ENCODE results near the gene TNRC6C. TPM values are rescaled to one million over a fixed set of nuclear protein-coding genes. Genes with fewer than 3 reads are reported as not detected.

Gene TNRC6C
- total and polyA plus RNA-seq, 2 of the 13 experiments (the other 11 are each of a cell fraction or from before 2014, with no cell fraction given) = 0.66 to 4.9 TPM

- TF ChIP-seq ARNTL (CRISPR knock-in tag; IDR thresholded peaks at IDR 0.05) (no peak), THAP11 (CRISPR knock-in tag; IDR thresholded peaks at IDR 0.05) (peak; percentile 76), ZGPAT (CRISPR knock-in tag; IDR thresholded peaks at IDR 0.05) (peak; percentile 58; the same call in 1 of the 2 replicates), YEATS2 (CRISPR knock-in tag; IDR thresholded peaks at IDR 0.05; ENCODE audit: borderline replicate concordance) (peak; percentile 52; the same call in 1 of the 2 replicates), ATRX (CRISPR knock-in tag; IDR thresholded peaks at IDR 0.05; ENCODE audit: borderline replicate concordance) (peak; percentile 48; the same call in 1 of the 2 replicates), TBX2 (CRISPR knock-in tag; IDR thresholded peaks at IDR 0.05; ENCODE audit: borderline replicate concordance) (peak; percentile 42; the same call in 1 of the 2 replicates), HMGXB4 (CRISPR knock-in tag; IDR thresholded peaks at IDR 0.05; ENCODE audit: borderline replicate concordance in 1 of 2, low read depth in 1 of 2) (peak in 1 of 2 experiments; percentile 62; a peak in 1 of 4 replicates), ARHGAP35 (CRISPR knock-in tag; IDR thresholded peaks at IDR 0.05; ENCODE audit: borderline replicate concordance) (no peak), ZNF501 (CRISPR knock-in tag; IDR thresholded peaks at IDR 0.05) (peak; percentile 56), ZNF644 (CRISPR knock-in tag; IDR thresholded peaks at IDR 0.05; ENCODE audit: low read depth) (no peak), E2F2 (CRISPR knock-in tag; IDR thresholded peaks at IDR 0.05; ENCODE audit: borderline replicate concordance) (0 out of 2 replicates have a peak, but pooled peaks have one; percentile 64), SKI (IDR thresholded peaks at IDR 0.05; ENCODE audit: partially characterized antibody) (no peak), ZNF839 (CRISPR knock-in tag; IDR thresholded peaks at IDR 0.05; ENCODE audit: borderline replicate concordance) (0 out of 2 replicates have a peak, but pooled peaks have one; percentile 26), HES4 (CRISPR knock-in tag; IDR thresholded peaks at IDR 0.05; ENCODE audit: borderline replicate concordance) (no peak), MYC (CRISPR knock-in tag; IDR thresholded peaks at IDR 0.05; ENCODE audit: borderline replicate concordance) (peak; percentile 66), HNRNPL (IDR thresholded peaks at IDR 0.05; ENCODE audit: low read depth, low read length) (no peak), ZNF260 (CRISPR knock-in tag; IDR thresholded peaks at IDR 0.05; ENCODE audit: borderline replicate concordance, low read depth) (no peak), ZNF549 (CRISPR knock-in tag; IDR thresholded peaks at IDR 0.05) (no peak), RXRB (CRISPR knock-in tag; IDR thresholded peaks at IDR 0.05; ENCODE audit: borderline replicate concordance) (peak; percentile 69), XRCC5 (optimal IDR thresholded peaks at IDR 0.05; ENCODE audit: low read length) (peak; percentile 88), ZNF558 (CRISPR knock-in tag; IDR thresholded peaks at IDR 0.05; ENCODE audit: borderline replicate concordance) (no peak), ZNF589 (CRISPR knock-in tag; conservative IDR thresholded peaks at IDR 0.05) (0 out of 2 replicates have a peak, but pooled peaks have one; percentile 5), MEF2D (CRISPR knock-in tag; IDR thresholded peaks at IDR 0.05) (0 out of 2 replicates have a peak, but pooled peaks have one; percentile 23), SOX13 (IDR thresholded peaks at IDR 0.05) (no peak), SOX13 (CRISPR knock-in tag; conservative IDR thresholded peaks at IDR 0.05 in 1 of 2, IDR thresholded peaks at IDR 0.05 in 1 of 2) (0 out of 4 replicates have a peak, but pooled peaks of 1 of the 2 experiments have one; percentile 47)
Measured at GRCh38 chr17:78112518-78113471, 154.3 kb downstream of the TNRC6C start (continued).
